Subcutaneous adipose tissue (tissue), 4 donors: ENCODE measurements around the gene LRP4. TPM values are rescaled to one million over a fixed set of nuclear protein-coding genes. Genes with fewer than 3 reads are reported as not detected.

ENCODE experiments used
- total RNA-seq, 4 donors: library from RNA; depleted of rRNA; stranded (reverse); fragments of >200 nt; gene quantifications; one replicate each; pipeline ENCODE4 v1.1.0, GENCODE V29; 2016
- TF ChIP-seq, protein P1 (sequence below): fragments of 450-650 bp; IDR thresholded peaks from one replicate; pipeline ENCODE4 v1.5.1; 2016; ENCODE audit warnings: low read depth, mild to moderate bottlenecking, control low read depth, antibody characterized with exemption, moderate library complexity

The LRP4 gene
- total RNA-seq, 4 donors from 2014 or later = 2.9 to 5.1 (median 3.8) TPM

- TF ChIP-seq, protein P1, sequence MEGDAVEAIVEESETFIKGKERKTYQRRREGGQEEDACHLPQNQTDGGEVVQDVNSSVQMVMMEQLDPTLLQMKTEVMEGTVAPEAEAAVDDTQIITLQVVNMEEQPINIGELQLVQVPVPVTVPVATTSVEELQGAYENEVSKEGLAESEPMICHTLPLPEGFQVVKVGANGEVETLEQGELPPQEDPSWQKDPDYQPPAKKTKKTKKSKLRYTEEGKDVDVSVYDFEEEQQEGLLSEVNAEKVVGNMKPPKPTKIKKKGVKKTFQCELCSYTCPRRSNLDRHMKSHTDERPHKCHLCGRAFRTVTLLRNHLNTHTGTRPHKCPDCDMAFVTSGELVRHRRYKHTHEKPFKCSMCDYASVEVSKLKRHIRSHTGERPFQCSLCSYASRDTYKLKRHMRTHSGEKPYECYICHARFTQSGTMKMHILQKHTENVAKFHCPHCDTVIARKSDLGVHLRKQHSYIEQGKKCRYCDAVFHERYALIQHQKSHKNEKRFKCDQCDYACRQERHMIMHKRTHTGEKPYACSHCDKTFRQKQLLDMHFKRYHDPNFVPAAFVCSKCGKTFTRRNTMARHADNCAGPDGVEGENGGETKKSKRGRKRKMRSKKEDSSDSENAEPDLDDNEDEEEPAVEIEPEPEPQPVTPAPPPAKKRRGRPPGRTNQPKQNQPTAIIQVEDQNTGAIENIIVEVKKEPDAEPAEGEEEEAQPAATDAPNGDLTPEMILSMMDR = no peak
Measured at GRCh38 chr11:46874586-46874985, 43.8 kb downstream of the LRP4 start.

GRCh38 chr11:46868912-46869311 is 49.4 kb downstream of the LRP4 start:
- TF ChIP-seq, protein P1 = no peak

- TF ChIP-seq, protein P1 = no peak
Measured at GRCh38 chr11:46865340-46865739, 53.0 kb downstream of the LRP4 start.

DNA sequence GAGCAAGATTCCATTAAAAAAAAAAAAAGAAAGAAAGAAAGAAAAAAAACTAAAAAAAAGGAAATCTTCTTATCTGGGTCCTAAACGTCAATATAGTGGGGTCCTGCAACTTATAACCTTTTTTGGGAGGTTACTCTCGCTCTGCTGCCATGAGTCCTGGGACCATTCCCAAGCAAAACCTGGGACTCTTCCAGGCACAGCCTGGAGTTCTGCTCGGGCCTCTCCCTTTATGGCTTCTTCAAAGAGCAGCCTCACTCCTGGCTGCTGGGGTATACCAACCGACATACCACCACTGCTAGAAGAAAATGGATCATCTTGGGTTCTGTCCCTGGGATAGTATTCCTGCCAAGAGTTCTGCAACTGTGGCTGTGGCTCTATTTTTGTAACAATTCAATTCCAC is 58.1 kb downstream of the LRP4 start:
- TF ChIP-seq, protein P1 = no peak

DNA sequence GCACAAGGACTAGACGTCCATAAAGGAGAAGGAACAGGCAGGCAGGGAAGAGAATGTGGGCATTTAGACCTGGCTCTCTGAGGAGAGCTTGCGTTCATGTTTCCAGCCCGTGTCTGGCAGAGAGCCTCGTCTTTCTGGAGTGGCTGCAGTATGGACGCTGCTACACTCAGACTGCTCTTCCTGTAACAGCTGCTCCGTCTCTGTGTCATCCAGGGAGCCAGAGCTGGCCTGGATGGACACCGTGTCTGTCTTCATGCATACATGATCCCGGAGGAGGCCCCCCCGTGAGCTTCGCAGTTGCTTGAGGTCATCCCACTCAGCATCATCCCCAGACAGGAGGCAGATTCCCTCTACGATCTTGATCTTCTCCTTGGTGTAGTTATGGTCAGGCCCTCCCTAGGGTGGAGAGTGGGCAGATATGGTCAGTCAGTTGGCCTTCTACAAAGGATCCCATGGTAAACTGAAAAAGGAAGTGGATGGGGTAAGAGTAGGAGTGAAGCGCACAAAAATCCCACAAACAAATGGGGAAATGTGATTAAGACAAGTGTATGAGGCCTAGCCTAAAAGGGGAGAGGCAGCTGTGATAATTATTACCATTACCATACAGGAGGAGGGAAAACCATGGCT is 59.3 kb downstream of the LRP4 start:
- TF ChIP-seq, protein P1 = no peak

GRCh38 chr11:46857666-46858065 is 60.7 kb downstream of the LRP4 start:
- TF ChIP-seq, protein P1 = no peak

DNA sequence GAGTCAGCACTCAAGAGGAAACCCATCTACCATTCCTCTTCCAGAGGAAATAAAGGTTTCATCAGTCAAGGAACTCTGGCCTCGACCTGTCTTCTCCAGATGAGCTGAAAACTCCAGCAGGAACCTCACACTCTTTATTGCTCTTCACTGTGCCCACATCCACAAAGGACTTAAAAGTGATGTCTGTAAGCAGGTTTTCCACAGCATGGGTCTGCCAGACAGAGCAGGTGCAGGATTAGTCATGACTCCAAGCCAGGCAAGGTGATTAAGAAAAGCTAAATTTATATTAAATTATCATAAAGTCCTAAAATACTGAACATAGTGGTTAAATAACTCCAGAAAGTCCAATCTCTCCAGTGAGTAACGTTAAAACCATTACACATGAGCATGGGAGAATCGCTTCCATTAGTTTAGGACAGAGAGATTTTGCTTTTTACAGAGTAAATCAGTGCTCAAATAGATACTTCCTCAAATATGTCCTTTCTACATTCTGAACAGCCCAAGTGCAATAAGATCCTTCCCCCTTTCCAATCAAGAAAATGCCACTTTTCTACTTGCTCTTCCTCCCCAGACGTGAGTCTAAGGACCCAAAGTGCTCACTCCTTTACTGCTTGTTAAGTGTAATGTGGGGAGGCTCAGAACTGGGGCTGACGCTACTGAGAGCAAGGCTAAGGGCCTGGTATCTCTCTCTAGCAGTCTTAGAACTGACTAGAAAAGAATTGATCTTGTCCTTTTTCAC is 61.6 kb downstream of the LRP4 start:
- TF ChIP-seq, protein P1 = no peak
